ENCODE data around the gene ELAVL3. TPM values are rescaled to one million over a fixed set of nuclear protein-coding genes. Genes with fewer than 3 reads are reported as not detected.

ELAVL3 gene
- total and polyA plus RNA-seq, 2 of the 8 experiments (the other 6 are each of a cell fraction or from before 2014, with no cell fraction given) = 0.80 to 1.0 TPM

DNA sequence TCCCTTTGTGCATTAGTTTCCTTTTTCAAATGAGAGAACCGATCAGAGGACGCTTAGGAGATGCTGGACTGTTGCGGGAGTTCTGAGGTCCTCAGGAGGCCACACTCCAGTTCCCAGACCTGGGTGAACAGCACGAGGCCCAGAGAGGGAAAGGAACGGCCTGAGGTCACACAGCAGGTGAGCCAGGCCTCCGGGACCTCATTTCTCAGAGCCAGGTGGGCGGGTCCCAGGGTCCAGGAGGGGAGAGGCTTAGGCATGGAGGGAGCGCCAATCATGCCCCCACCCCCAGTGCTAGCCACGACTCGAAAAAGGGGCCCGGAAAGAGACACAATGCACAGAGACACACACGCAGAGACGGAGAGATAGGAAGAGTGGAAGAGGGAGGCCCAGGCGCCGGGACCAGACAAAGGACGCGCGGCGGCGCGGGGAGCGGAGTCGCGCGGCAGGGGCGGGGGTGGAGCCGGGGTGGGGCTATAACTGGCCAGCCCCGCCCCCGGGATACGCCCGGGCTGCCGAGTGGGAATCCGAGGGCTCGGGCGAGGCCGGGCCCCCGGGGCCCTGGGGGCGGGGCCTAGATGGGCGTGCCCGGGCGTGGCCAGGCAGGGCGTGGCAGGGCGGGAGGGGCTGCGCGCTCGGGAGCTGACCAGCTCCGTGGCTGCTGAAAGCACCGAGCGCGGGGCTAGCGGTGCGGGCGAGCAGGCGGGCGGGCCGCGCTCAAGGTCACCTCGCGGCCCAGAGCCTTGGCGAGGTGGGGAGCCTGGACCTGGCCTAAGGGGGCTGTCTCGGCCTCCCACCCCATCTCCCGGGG lies 1.6 kb downstream of the ELAVL3 start (continued):
- TF ChIP-seq, protein P1, sequence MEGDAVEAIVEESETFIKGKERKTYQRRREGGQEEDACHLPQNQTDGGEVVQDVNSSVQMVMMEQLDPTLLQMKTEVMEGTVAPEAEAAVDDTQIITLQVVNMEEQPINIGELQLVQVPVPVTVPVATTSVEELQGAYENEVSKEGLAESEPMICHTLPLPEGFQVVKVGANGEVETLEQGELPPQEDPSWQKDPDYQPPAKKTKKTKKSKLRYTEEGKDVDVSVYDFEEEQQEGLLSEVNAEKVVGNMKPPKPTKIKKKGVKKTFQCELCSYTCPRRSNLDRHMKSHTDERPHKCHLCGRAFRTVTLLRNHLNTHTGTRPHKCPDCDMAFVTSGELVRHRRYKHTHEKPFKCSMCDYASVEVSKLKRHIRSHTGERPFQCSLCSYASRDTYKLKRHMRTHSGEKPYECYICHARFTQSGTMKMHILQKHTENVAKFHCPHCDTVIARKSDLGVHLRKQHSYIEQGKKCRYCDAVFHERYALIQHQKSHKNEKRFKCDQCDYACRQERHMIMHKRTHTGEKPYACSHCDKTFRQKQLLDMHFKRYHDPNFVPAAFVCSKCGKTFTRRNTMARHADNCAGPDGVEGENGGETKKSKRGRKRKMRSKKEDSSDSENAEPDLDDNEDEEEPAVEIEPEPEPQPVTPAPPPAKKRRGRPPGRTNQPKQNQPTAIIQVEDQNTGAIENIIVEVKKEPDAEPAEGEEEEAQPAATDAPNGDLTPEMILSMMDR (IDR thresholded peaks at IDR 0.05; ENCODE audit: control extremely low read depth in 1 of 3, insufficient read depth in 1 of 3, low read depth in 1 of 3, low read length in 3 of 3) = no peak
- TF ChIP-seq SIN3A (conservative IDR thresholded peaks at IDR 0.05 in 1 of 2, IDR thresholded peaks at IDR 0.05 in 1 of 2; ENCODE audit: low read depth in 1 of 2, low read length in 2 of 2) = peak in 1 of 2 experiments; percentile 94; a peak in 2 of 4 replicates
- peak; percentile 92; the same call in 1 of the 2 replicates for TF ChIP-seq SP4 (IDR thresholded peaks at IDR 0.05; ENCODE audit: low read length)
- TF ChIP-seq TCF12 (IDR thresholded peaks at IDR 0.05; ENCODE audit: low read depth, low read length) = 0 out of 2 replicates have a peak, but pooled peaks have one; percentile 16
- peak; percentile 84 for TF ChIP-seq SP1 (IDR thresholded peaks at IDR 0.05; ENCODE audit: low read depth, low read length)
- TF ChIP-seq RAD21 (IDR thresholded peaks at IDR 0.05 in 1 of 2, conservative IDR thresholded peaks at IDR 0.05 in 1 of 2; ENCODE audit: low read depth in 2 of 2, low read length in 2 of 2) = peak in 1 of 2 experiments; percentile 11; a peak in 1 of 4 replicates
- TF ChIP-seq, protein P2, sequence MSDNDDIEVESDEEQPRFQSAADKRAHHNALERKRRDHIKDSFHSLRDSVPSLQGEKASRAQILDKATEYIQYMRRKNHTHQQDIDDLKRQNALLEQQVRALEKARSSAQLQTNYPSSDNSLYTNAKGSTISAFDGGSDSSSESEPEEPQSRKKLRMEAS (IDR thresholded peaks at IDR 0.05) = peak; percentile 82
- peak; percentile 41 for TF ChIP-seq KDM4A (IDR thresholded peaks at IDR 0.05; ENCODE audit: low read depth, low read length, severe bottlenecking)
- TF ChIP-seq, protein P3, sequence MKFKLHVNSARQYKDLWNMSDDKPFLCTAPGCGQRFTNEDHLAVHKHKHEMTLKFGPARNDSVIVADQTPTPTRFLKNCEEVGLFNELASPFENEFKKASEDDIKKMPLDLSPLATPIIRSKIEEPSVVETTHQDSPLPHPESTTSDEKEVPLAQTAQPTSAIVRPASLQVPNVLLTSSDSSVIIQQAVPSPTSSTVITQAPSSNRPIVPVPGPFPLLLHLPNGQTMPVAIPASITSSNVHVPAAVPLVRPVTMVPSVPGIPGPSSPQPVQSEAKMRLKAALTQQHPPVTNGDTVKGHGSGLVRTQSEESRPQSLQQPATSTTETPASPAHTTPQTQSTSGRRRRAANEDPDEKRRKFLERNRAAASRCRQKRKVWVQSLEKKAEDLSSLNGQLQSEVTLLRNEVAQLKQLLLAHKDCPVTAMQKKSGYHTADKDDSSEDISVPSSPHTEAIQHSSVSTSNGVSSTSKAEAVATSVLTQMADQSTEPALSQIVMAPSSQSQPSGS (IDR thresholded peaks at IDR 0.05; ENCODE audit: low read length) = no peak
- peak; percentile 95 for TF ChIP-seq KDM1A (IDR thresholded peaks at IDR 0.05; ENCODE audit: borderline replicate concordance, low read length)
- no peak for TF ChIP-seq JUND (IDR thresholded peaks at IDR 0.05; ENCODE audit: low read length)
- peak; percentile 67 for TF ChIP-seq TAF7 (optimal IDR thresholded peaks at IDR 0.05; ENCODE audit: borderline replicate concordance, low read depth, low read length)
- 0 out of 2 replicates have a peak, but pooled peaks have one; percentile 19 for TF ChIP-seq TEAD4 (IDR thresholded peaks at IDR 0.05; ENCODE audit: low read depth, low read length)
- peak; percentile 40 for TF ChIP-seq CTBP2 (IDR thresholded peaks at IDR 0.05; ENCODE audit: borderline replicate concordance, insufficient read depth, insufficient read length, low read length)
